ENCODE results near the gene GRID2. TPM values are rescaled to one million over a fixed set of nuclear protein-coding genes. Genes with fewer than 3 reads are reported as not detected.

GRID2 gene
- total and polyA plus RNA-seq, 12 donors, result 0.01 to 0.07 (median 0.07) TPM; not detected in 9

DNA sequence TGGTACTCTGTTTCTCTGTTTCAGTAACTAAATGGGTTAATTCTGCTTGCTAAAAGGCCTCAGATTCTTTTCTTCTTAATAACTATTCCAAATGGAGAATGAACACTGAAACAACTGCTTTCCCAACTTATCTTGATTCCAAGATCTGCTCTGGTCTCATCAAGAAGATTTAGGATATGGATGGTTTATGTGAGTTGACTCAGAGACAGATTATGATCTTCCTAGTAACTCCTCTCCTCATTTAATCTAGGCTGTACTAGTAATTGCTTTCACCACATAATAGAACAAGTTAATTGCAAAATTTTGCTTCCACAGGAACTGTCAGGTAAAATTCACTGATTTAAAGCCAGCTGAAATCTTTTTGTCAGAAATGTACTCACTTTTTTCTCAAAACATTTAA lies 537.1 kb downstream of the GRID2 start:
- DNase-seq, result no peak
- no peaks in the 10 kb centered on the region for H3K4me1 ChIP-seq
- intact Hi-C loops (cut with DNase I), result no loop called here
- H3K27me3 ChIP-seq, result no peaks in the 10 kb centered on the region
- H3K27ac ChIP-seq, result no peak overlapping the region
- H3K4me3 ChIP-seq, result no peak overlapping the region
- no peak for ATAC-seq
- no peaks in the 10 kb centered on the region for H3K36me3 ChIP-seq
- TF ChIP-seq, protein P1, sequence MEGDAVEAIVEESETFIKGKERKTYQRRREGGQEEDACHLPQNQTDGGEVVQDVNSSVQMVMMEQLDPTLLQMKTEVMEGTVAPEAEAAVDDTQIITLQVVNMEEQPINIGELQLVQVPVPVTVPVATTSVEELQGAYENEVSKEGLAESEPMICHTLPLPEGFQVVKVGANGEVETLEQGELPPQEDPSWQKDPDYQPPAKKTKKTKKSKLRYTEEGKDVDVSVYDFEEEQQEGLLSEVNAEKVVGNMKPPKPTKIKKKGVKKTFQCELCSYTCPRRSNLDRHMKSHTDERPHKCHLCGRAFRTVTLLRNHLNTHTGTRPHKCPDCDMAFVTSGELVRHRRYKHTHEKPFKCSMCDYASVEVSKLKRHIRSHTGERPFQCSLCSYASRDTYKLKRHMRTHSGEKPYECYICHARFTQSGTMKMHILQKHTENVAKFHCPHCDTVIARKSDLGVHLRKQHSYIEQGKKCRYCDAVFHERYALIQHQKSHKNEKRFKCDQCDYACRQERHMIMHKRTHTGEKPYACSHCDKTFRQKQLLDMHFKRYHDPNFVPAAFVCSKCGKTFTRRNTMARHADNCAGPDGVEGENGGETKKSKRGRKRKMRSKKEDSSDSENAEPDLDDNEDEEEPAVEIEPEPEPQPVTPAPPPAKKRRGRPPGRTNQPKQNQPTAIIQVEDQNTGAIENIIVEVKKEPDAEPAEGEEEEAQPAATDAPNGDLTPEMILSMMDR (IDR thresholded peaks at IDR 0.05), result no peak
- H3K9me3 ChIP-seq, result peaks cover 0 to 2% (median 0%) of the 10 kb centered on the region in 11 donors

DNA sequence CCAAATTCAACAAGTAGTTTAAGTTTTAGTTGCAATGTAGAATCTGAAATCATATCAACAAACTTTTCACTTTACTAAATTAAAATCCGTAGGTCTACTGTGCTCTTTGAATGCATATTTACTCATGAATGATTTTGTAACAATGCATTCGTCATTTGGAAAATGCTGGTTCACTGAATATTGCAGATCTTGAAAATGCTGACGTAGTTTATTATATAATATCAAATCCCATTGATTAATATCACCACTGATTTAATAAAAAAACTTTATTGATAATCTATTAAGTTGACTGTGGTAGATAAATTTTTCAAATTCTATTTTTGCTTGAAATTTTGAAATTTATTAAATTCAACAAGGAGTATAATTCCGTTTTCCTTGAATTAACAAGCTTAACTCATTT lies 540.0 kb downstream of the GRID2 start:
- WGBS, 2 donors, result 89 to 91% methylated on average over 4 of the region's 4 CpGs
- H3K27me3 ChIP-seq, result no peaks in the 10 kb centered on the region
- TF ChIP-seq, protein P1 (IDR thresholded peaks at IDR 0.05), result no peak
- H3K9me3 ChIP-seq, result peaks cover 0 to 2% (median 0%) of the 10 kb centered on the region in 11 donors
- H3K36me3 ChIP-seq, result no peaks in the 10 kb centered on the region
- no peak overlapping the region for H3K4me3 ChIP-seq
- ATAC-seq (no peak), DNase-seq (no peak)
- H3K27ac ChIP-seq, result no peak overlapping the region
- intact Hi-C loops (cut with DNase I), result no loop called here
- no peaks in the 10 kb centered on the region for H3K4me1 ChIP-seq

DNA sequence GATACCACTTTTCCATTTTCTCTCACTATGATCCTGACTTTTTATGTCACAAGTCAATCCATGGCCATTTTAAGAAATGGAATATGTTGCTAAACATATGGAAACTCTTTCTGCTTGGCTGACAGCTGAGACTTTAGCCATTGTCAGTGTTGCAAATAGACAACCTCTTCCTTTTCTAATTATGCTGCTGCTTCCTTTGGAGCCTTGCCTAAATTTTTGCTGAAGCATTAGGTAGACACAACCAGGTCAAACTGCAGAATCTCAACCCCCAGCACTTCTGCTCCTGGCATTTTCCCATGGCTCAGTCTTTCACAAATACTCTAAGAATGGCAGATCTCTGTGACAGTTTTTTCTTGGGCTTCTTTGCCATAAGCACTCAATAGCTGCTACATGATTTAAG lies 543.3 kb downstream of the GRID2 start:
- Histone ChIP-seq H3K9me3 (no peaks in the 10 kb centered on the region), H3K4me1 (no peaks in the 10 kb centered on the region), H3K27me3 (no peaks in the 10 kb centered on the region), H3K27ac (no peak overlapping the region), H3K36me3 (no peaks in the 10 kb centered on the region), H3K4me3 (no peak overlapping the region)
- no peak for ATAC-seq
- TF ChIP-seq, protein P1 (IDR thresholded peaks at IDR 0.05), result no peak
- intact Hi-C loops (cut with DNase I), result no loop called here
- no peak for DNase-seq

DNA sequence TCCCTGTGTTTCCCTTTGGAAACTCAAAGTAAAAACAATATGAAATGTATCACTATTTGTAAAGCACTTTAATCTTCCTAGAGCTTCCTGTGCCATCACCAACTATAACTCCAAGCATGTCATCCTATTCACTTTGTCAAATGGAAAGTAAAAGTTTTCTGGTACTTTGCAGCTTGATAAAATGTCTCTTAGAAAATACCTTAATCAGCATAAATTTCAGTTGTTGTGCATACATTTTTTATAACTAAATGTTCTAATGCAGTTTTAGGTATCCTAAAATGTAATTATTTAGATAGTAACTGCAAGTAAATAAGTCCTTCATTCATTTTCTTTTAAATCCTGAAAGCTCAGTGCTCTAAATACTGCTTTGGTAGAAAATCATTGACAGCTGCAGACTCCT lies 558.7 kb downstream of the GRID2 start:
- TF ChIP-seq, protein P1 (IDR thresholded peaks at IDR 0.05), result no peak
- intact Hi-C loops (cut with DNase I), result no loop called here
- Histone ChIP-seq H3K27me3 (no peaks in the 10 kb centered on the region), H3K27ac (no peak overlapping the region), H3K4me3 (no peak overlapping the region), H3K36me3 (no peaks in the 10 kb centered on the region), H3K4me1 (no peaks in the 10 kb centered on the region), H3K9me3 (no peaks in the 10 kb centered on the region)
- DNase-seq (no peak), ATAC-seq (no peak)

DNA sequence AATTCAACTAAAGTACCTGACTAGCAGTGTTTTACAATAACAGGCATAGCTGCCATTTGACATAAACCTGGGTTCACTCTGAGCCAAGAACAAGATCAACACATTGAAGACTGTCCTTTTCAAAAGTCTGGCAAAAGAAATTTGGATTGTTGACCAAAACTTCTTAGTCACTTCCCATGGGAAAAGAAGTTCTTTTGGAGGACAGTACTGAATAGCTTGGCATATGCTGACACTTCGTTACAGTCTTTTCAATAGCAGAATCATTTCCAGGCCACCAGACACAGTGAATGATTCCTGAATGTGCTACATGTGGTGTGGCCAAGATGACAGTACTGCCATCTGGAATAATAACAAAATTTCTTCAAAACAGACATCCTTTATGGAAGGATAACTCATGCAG lies 560.3 kb downstream of the GRID2 start:
- Histone ChIP-seq H3K4me3 (no peak overlapping the region), H3K27ac (no peak overlapping the region), H3K36me3 (no peaks in the 10 kb centered on the region), H3K27me3 (no peaks in the 10 kb centered on the region), H3K4me1 (no peaks in the 10 kb centered on the region), H3K9me3 (no peaks in the 10 kb centered on the region)
- no peak for DNase-seq
- no peak for ATAC-seq
- TF ChIP-seq, protein P1 (IDR thresholded peaks at IDR 0.05), result no peak
- intact Hi-C loops (cut with DNase I), result no loop called here
- WGBS, 2 donors, result 44 to 54% methylated on average over 1 of the region's 1 CpG

Data from heart right ventricle (tissue), 16 donors.